GM12865 (cell line): ENCODE results near the gene FITM1.

Experiments
- DNase-seq: peaks from one replicate; pipeline ENCODE4 v3.0.0; 2010; ENCODE audit warnings: low read depth
- H3K4me3 ChIP-seq: 2 replicates; pipeline ENCODE4 v1.5.1; 2011; ENCODE audit warnings: mild to moderate bottlenecking, low read depth, low read length, control low read depth
- TF ChIP-seq, protein P1 (sequence below): IDR thresholded peaks from 2 replicates; pipeline ENCODE4 v1.5.1; 2011; ENCODE audit warnings: low read length, control low read depth, low read depth, inconsistent platforms; ENCODE audit not compliant: insufficient read depth; ENCODE audit errors: missing control alignments

The FITM1 gene, protein sequence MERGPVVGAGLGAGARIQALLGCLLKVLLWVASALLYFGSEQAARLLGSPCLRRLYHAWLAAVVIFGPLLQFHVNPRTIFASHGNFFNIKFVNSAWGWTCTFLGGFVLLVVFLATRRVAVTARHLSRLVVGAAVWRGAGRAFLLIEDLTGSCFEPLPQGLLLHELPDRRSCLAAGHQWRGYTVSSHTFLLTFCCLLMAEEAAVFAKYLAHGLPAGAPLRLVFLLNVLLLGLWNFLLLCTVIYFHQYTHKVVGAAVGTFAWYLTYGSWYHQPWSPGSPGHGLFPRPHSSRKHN

GRCh38 chr14:24130380-24130716 is at the start of gene FITM1:
TSS of gene FITM1 (plus strand) at chr14:24130659. CDS start at chr14:24131564, 905 bp downstream.
- DNase-seq: no peak
- TF ChIP-seq, protein P1, sequence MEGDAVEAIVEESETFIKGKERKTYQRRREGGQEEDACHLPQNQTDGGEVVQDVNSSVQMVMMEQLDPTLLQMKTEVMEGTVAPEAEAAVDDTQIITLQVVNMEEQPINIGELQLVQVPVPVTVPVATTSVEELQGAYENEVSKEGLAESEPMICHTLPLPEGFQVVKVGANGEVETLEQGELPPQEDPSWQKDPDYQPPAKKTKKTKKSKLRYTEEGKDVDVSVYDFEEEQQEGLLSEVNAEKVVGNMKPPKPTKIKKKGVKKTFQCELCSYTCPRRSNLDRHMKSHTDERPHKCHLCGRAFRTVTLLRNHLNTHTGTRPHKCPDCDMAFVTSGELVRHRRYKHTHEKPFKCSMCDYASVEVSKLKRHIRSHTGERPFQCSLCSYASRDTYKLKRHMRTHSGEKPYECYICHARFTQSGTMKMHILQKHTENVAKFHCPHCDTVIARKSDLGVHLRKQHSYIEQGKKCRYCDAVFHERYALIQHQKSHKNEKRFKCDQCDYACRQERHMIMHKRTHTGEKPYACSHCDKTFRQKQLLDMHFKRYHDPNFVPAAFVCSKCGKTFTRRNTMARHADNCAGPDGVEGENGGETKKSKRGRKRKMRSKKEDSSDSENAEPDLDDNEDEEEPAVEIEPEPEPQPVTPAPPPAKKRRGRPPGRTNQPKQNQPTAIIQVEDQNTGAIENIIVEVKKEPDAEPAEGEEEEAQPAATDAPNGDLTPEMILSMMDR: no peak
- H3K4me3 ChIP-seq: no peak within 1 kb of the TSS

- DNase-seq: peak; percentile 82
- TF ChIP-seq, protein P1: no peak
- H3K4me3 ChIP-seq: peak overlapping the region; percentile 68
Measured at GRCh38 chr14:24080888-24081738, 49.3 kb upstream of the FITM1 start.

- TF ChIP-seq, protein P1: no peak
- DNase-seq: no peak
- peak overlapping the region; percentile 68 for H3K4me3 ChIP-seq
Measured at GRCh38 chr14:24081739-24082211, 48.7 kb upstream of the FITM1 start.

DNA sequence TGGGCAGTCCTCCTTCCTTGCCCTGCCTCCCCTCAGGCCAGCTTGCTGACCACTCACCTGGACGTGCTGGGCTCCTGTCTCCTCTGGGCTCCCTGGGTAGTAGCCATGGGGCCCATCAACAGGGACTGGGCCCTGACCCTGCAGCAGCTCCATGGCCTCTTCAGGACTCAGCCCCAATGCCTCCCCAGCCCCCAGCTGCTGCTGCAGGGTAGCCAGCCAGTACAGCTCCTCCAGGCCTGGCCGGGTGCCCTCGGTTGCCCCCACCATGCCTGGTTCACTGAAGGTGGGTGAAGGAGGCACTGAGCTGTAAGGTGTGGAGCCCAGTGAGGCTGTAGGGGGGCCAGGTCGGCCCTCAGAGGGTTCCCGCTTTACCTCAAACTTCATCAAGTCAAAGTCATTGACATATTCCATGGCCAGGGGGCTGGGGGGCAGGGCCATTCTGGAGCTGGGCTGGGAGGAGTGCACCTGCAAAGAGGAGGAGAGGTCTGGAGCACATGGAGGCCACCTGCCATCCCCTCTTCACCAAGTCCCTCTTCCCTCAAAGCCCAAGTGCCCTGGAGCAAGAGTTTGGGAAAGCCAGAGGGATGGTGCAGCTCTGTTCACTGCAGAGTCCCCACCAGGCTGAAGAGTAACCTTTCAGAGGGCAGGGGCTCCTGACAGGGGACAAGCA is 47.9 kb upstream of the FITM1 start:
- no peak for DNase-seq
- no peak overlapping the region for H3K4me3 ChIP-seq
- TF ChIP-seq, protein P1: no peak

DNA sequence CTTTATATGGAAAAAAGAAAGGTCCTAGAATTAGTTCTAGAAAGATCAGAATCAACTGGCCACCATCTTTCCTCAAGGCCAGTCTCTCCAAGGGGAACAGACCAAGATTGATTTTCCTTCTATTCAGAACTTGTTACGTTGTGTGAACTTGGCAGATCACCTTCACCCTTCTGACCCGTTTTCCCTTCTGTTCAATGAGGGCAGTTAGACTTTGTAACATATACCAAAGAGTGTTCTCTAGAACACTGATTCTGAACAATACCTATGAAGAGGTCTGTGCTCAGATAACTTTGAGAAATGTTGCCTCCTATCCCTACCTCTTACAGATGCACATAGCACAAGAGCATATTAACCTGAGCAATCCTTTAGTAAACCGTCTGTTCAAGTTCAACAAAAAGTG is 47.0 kb upstream of the FITM1 start:
- H3K4me3 ChIP-seq: no peak overlapping the region
- DNase-seq: no peak
- TF ChIP-seq, protein P1: no peak

DNA sequence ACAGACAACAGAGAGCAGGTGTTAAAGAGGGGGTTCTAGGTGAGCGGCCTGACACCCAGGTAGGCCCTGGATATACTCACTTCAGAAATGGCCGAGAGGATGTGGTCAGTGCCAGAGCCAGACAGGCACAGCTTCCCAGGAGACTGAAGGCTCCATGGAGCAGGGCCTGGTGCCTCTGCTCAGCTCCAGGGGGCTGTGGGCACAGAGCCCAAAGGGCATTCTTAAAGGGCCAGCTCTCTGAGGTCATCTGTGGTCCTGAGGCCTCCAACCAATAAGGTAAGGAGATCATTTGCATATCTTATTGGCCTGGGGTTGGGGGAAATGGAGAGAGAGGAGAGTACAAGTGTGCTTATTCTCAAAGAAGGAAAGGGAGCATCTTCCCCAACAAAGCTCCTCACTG is 46.0 kb upstream of the FITM1 start:
- H3K4me3 ChIP-seq: no peak overlapping the region
- TF ChIP-seq, protein P1: no peak
- no peak for DNase-seq
